ENCODE data around the gene RBFA.
"Not testable (repeated sequence)": the region's sequence is repeated elsewhere in the genome, so short reads cannot be mapped to it uniquely, and the experiment has no call there.

Gene RBFA, protein sequence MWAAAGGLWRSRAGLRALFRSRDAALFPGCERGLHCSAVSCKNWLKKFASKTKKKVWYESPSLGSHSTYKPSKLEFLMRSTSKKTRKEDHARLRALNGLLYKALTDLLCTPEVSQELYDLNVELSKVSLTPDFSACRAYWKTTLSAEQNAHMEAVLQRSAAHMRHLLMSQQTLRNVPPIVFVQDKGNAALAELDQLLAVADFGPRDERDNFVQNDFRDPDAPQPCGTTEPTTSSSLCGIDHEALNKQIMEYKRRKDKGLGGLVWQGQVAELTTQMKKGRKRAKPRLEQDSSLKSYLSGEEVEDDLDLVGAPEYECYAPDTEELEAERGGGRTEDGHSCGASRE

DNA sequence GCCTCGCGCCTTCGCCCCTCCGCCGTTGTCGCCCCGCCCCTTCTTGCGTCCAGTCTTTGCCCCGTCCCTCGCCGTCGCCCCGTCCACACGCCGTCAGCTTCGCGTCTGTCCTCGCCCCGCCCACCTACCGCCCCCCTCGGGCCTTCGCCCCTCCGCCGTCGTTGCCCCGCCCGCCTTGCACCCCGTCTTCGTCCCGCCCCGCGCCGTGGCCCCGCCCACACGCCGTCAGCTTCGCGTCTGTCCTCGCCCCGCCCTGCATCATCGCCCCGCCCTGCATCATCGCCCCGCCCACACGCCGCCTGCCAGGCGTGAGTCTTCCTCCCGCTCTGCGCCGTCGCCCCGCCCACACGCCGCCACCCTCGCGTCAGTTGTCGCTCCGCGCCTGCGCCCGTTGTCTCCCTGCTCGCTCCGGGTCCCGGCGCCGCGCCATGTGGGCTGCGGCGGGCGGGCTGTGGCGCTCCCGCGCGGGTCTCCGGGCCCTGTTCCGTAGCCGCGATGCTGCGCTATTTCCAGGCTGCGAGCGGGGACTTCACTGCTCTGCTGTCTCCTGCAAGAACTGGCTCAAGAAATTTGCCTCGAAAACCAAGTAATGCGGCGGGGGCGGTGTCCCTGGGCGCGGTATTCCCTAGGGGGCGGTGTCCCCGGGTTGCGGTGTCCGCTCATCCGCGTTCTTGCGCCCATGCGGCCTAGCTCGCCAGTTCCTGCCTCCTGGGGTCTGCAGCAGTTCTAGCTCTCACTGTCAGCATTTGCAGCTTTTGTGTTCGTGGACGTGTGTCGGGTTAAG, at the start of gene RBFA:
Gene RBFA, plus strand, starts transcription at position 367 of the 784 bp plus-strand sequence. Its CDS starts 62 bp downstream, at position 429.
- DNase-seq (ENCODE audit: low spot score) = peak; percentile 100

GRCh38 chr18:79985172-79985571, 49.1 kb upstream of the RBFA start:
- DNase-seq (ENCODE audit: low spot score) = no peak

DNA sequence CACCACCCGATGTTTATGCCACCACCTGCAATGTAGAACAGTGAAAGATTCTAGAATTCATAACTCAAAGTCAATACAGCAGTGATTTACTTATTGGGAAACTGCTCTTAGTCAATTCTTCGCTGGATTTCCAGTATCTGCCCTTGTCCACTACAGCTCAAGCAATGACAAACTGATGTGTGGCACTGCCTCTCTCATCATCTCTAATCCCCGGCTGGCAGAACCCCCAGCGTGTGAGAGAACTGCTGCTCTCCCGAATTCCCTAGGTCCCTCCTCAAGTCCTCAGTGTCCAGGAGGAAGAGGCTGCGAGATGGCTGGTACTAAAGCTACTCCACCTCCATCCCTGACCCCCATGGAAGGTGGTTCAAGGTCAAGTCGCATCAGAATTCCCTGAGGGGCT, 47.5 kb upstream of the RBFA start:
- no peak for DNase-seq (ENCODE audit: low spot score)

GRCh38 chr18:79987566-79987965, 46.7 kb upstream of the RBFA start:
- no peak for DNase-seq (ENCODE audit: low spot score)

DNA sequence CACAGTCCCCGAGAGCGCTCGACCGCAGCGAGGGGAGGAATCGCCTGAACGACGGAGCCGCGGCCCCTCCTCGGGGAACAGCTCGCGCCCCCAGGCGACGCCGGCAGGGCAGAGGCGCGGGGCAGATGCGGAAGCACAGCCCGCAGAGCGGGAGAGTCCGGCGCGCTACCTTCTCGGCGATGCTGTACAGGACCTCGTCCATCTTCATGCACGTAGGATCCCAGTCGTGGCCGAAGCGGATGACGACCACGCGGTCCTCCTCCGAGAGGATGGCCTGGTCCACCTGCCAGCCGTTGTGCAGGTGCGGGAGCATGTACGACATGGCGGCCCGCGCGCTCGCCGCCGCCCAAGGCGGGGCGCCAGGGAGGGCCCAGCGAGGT, 46.2 kb upstream of the RBFA start:
- DNase-seq (ENCODE audit: low spot score) = no peak

DNA sequence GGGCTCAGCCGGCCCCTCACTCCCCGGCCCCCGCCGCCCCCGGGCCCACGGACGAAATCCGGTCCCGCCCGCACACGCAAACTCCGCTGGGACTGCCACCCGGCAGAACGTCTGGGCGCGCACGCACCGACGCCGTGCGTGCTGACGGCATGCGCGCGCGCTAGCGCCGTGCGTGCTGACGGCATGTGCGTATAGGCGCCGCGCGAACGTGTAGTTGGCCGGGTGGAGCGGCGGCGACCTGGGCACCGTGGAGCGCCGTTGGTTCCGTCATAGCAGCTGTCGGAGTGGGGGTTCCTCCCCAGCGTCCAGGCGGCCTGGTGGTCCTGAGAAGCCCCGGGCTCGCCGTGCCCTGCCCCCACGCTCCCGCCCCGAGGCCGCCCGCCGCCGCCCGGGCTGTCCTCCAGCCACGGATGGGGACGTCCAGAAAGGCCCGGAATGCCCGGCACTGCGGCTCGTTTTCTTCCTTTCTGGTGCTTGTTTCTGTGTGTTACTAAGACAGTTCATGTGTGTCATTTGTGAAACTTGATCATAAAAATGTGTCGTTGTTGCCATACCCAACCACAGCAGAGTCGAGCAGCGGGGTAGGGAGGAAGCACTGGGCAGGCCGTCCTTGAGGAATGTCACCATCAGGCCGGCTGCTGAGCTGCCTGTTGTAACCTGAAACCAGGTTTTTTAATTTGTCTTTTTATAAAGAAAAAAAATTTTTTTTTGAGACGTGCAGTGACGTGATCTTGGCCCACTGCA, 45.6 kb upstream of the RBFA start, which contains the start of gene TXNL4A:
Gene TXNL4A, minus strand, starts transcription at position 113 of the 744 bp plus-strand sequence. CDS start 171 bp downstream, outside the sequence.
- peak; percentile 91 for DNase-seq (ENCODE audit: low spot score)

GRCh38 chr18:79989195-79989497, 45.1 kb upstream of the RBFA start:
- no peak for DNase-seq (ENCODE audit: low spot score)

DNA sequence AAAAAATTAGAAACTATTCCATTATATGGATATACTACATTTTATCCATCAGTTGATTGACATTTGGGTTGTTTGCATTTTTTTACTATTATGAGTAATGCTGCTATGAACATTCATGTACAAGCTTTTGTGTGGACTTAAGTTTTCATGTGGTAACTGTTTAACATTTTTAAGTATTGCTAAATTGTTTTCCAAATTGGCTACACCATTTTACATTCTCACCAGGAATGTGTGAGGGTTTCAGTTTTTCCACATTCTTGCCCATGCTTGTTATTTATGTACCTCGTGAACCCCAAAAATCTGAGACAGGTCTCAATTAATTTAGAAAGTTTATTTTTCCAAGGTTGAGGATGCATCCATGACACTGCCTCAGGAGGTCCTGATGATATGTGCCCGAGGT, 42.7 kb upstream of the RBFA start:
- DNase-seq (ENCODE audit: low spot score) = no peak

- DNase-seq (ENCODE audit: low spot score) = not testable (repeated sequence)
Observed at GRCh38 chr18:79999701-80000100, 34.5 kb upstream of the RBFA start.

GRCh38 chr18:80000877-80001276, 33.4 kb upstream of the RBFA start:
- no peak for DNase-seq (ENCODE audit: low spot score)

DNA sequence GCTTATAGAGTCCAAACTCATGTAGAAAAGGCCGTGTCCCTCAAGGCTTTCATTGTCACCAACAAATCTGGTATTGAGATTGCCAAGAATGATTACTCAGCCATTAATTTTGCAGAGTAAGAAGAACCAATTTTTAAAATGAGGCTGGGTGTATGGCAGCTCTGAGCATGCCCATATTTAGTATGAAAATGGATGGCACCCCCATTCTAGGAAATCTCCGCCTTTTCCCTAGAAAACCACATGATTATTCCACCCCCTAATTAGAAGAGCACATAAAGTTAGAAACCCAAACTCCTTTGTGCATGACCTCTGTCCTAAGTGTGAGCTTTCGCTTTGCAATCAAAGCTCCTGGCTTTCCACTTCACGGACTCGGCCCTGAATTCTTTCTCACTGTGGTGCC, 31.8 kb upstream of the RBFA start:
- DNase-seq (ENCODE audit: low spot score) = no peak

GRCh38 chr18:80004600-80005342, 29.5 kb upstream of the RBFA start:
- no peak for DNase-seq (ENCODE audit: low spot score)

DNA sequence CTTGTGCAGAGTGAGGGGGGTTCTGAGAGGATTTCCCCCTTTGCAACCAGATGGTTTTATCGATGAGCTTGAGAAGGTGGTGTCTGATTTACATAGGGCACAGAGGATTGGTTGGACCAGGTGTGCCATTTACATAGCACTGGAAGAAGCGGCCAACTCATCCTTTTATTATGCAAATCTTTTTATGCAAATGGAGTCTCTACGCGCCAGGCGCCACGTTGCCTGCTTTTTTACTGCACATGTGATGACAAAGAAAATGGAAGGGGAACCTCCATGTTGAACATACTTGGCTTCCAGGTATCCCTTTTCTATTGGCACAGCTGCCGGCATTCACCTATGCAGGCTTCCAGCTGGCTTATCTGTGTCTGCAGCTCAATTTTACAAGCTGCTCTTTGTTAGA, 27.5 kb upstream of the RBFA start:
- DNase-seq (ENCODE audit: low spot score) = no peak

DNA sequence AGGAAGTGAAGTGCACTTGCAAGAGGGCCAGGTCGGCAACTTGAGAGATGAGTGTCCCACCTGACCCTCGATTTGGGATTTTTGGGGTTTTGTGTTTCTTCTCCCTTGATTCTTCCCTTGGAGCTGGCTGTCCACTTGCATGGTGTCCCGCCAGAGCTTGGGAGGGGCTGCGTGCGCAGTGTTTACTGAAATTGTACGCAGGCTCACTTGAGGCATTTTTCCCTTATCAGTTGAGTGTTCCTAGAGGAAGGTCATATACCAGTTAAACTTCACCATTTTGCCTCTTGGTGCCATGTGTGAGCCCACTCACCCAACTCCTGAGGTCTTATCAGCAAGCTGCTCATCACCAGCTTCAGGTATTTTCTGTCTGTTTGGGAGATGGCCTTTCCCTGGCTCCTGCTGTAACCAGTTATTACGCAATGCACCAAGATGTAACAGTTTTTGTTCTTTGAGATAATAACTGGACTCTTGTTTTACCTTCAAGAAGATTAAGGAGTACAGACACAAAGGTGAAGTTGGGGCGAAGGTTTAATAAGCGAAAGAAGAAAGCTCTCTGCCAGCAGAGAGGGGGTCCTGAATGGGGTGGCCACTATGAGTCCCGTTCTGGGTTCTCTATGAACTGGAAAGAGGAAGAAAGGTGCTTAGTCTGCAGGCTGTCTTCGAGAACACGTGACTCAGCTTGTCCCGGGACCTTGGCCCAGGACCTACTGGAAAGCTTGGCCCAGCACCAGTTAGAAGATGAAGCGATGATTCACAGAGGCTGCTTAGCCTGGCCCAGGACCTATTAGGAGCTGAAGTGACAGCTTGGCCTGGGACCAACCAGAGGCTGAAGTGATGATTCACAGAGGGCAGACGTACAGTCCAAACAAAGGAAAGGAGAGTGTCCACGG, 24.3 kb upstream of the RBFA start:
- DNase-seq (ENCODE audit: low spot score) = no peak

DNA sequence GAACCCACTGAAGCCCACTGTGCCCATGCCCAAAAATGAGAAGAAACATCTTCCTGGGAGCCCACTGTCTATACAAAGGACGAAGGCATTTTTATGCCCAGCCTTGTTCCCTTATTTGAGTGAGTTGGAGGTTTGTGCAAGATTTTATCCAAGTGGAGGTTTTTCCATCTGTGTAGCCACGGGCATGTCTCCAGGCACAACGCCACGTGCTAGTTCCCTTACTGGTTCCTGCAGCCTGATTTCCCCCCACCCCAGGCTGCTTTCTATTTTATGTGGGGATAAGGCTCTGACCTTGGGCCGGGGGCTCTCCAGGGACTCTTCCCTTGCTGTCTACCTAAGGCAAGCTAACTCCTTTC, 23.7 kb upstream of the RBFA start:
- no peak for DNase-seq (ENCODE audit: low spot score)

- DNase-seq (ENCODE audit: low spot score) = not testable (repeated sequence)
Observed at GRCh38 chr18:80011496-80012137, 22.6 kb upstream of the RBFA start.

DNA sequence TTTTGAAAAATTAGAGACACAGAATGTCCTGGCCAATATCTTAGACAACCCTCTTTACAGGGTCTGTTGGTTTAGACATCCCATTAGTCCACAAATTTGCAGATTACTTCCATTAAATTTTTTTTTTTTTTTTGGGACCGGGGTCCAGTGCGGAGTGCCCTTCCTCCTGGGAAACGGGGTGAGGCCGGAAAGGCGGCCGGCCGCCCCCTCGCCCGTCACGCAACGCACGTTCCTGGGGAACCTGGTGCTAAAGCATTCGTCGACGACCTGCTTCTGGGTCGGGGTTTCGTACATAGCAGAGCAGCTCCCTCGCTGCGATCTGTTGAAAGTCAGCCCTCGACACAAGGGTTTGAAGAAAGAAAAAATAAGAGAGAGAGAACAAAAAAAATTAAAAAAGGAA, 21.5 kb upstream of the RBFA start:
- no peak for DNase-seq (ENCODE audit: low spot score)

DNA sequence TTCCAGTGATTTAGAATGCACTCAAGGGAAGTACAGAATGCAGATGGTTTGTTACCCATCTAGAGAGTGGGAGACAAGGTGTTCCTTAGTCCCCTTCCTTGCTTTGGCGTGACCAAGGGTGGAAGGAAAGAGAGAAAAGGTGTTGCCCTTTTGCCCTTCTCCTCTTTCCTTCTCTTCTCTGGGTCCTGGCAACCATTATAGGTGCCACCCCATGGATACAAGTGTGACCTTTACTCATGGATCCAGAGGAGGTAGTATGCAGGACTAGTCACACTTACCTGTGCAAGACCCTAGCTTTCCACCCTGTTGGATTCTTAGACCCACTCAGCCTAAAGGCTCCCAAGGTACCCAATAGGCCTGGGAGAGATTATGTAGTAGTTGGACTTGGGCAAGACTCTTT, 11.6 kb upstream of the RBFA start:
- no peak for DNase-seq (ENCODE audit: low spot score)

GRCh38 chr18:80023173-80023572, 11.1 kb upstream of the RBFA start:
- no peak for DNase-seq (ENCODE audit: low spot score)

- DNase-seq (ENCODE audit: low spot score) = no peak
Observed at GRCh38 chr18:80026363-80026762, 7.9 kb upstream of the RBFA start.

- DNase-seq (ENCODE audit: low spot score) = not testable (repeated sequence)
Observed at GRCh38 chr18:80027719-80028118, 6.5 kb upstream of the RBFA start.

Data from left forelimb (tissue), 1 donor.